HCT116 (cell line): ENCODE measurements around the gene CAPN10.

ENCODE experiments used
- CTCF ChIP-seq, 3 experiments: fragments of 200-600 bp in 1 of 3; sonication (generic) in 1 of 3; IDR thresholded peaks in 2 of 3; conservative IDR thresholded peaks in 1 of 3; 2 replicates each; pipeline ENCODE4 v1.5.1; 2012 to 2017; ENCODE audit warnings: low read depth in 2 of 3, low read length in 2 of 3, antibody characterized with exemption in 1 of 3, borderline replicate concordance in 1 of 3, control low read depth in 1 of 3, mild to moderate bottlenecking in 1 of 3, mixed read lengths in 1 of 3, mixed run types in 1 of 3, moderate library complexity in 1 of 3; ENCODE audit not compliant: insufficient read depth in 1 of 3
- EGR1 ChIP-seq: IDR thresholded peaks from 2 replicates; pipeline ENCODE4 v1.6.1; 2012; ENCODE audit warnings: low read depth
- EZH2 ChIP-seq: fragments of 200-600 bp; sonication (generic); IDR thresholded peaks from 2 replicates; pipeline ENCODE4 v1.6.1; 2017; ENCODE audit warnings: antibody characterized with exemption, mixed run types
- RAD21 ChIP-seq: IDR thresholded peaks from 2 replicates; pipeline ENCODE4 v1.6.1; 2012; ENCODE audit warnings: low read depth, mild to moderate bottlenecking
- SIN3A ChIP-seq: IDR thresholded peaks from 2 replicates; pipeline ENCODE4 v1.6.1; 2012; ENCODE audit warnings: low read depth

- no peak for TF ChIP-seq SIN3A
- TF ChIP-seq EZH2: no peak
- no peak for TF ChIP-seq RAD21
- no peak for TF ChIP-seq CTCF (IDR thresholded peaks at IDR 0.05 in 2 of 3, conservative IDR thresholded peaks at IDR 0.05 in 1 of 3; ENCODE audit: borderline replicate concordance in 1 of 3, insufficient read depth in 1 of 3, low read depth in 2 of 3, low read length in 2 of 3)
- no peak for TF ChIP-seq EGR1
Observed at GRCh38 chr2:240601831-240602160, 15.3 kb downstream of the CAPN10 start.
